ENCODE measurements around the gene TMEM256.

Gene TMEM256

GRCh38 chr17:7363311-7363710, 40.6 kb downstream of the TMEM256 start:
- FAIRE-seq: no peak
- TF ChIP-seq POLR2A (IDR thresholded peaks at IDR 0.05; ENCODE audit: low read depth, low read length): no peak

GRCh38 chr17:7361906-7362305, 42.0 kb downstream of the TMEM256 start:
- TF ChIP-seq TAF1 (IDR thresholded peaks at IDR 0.05; ENCODE audit: low read depth, low read length) (no peak), POLR2A (IDR thresholded peaks at IDR 0.05; ENCODE audit: low read depth, low read length) (no peak), PAX5 (IDR thresholded peaks at IDR 0.05; ENCODE audit: insufficient read depth, low read length, severe bottlenecking) (no peak), POU2F2 (IDR thresholded peaks at IDR 0.05; ENCODE audit: low read depth, low read length) (no peak), SPI1 (IDR thresholded peaks at IDR 0.05; ENCODE audit: low read depth, low read length) (no peak), POLR2AphosphoS5 (IDR thresholded peaks at IDR 0.05; ENCODE audit: low read depth, low read length) (no peak)
- FAIRE-seq: no peak
- no peak for DNase-seq (ENCODE audit: insufficient read length, low spot score)

More at GRCh38 chr17:7363311-7363710, 40.6 kb downstream of the TMEM256 start:
- no peak for DNase-seq (ENCODE audit: insufficient read length, low spot score)

- TF ChIP-seq POU2F2 (IDR thresholded peaks at IDR 0.05; ENCODE audit: low read depth, low read length): no peak
- TF ChIP-seq PAX5 (IDR thresholded peaks at IDR 0.05; ENCODE audit: insufficient read depth, low read length, severe bottlenecking): no peak
- TF ChIP-seq POLR2AphosphoS5 (IDR thresholded peaks at IDR 0.05; ENCODE audit: low read depth, low read length): no peak
- no peak for TF ChIP-seq POLR2A (IDR thresholded peaks at IDR 0.05; ENCODE audit: low read depth, low read length)
- TF ChIP-seq SPI1 (IDR thresholded peaks at IDR 0.05; ENCODE audit: low read depth, low read length): no peak
- no peak for TF ChIP-seq TAF1 (IDR thresholded peaks at IDR 0.05; ENCODE audit: low read depth, low read length)
- DNase-seq (ENCODE audit: insufficient read length, low spot score): no peak
- no peak for FAIRE-seq
Measured at GRCh38 chr17:7357381-7357780, 46.5 kb downstream of the TMEM256 start.

GRCh38 chr17:7356756-7357155, 47.1 kb downstream of the TMEM256 start:
- DNase-seq (ENCODE audit: insufficient read length, low spot score) (no peak), FAIRE-seq (no peak)
- TF ChIP-seq POU2F2 (IDR thresholded peaks at IDR 0.05; ENCODE audit: low read depth, low read length) (no peak), PAX5 (IDR thresholded peaks at IDR 0.05; ENCODE audit: insufficient read depth, low read length, severe bottlenecking) (no peak), TAF1 (IDR thresholded peaks at IDR 0.05; ENCODE audit: low read depth, low read length) (no peak), POLR2A (IDR thresholded peaks at IDR 0.05; ENCODE audit: low read depth, low read length) (no peak), SPI1 (IDR thresholded peaks at IDR 0.05; ENCODE audit: low read depth, low read length) (no peak), POLR2AphosphoS5 (IDR thresholded peaks at IDR 0.05; ENCODE audit: low read depth, low read length) (no peak)

GRCh38 chr17:7356072-7356549, 47.8 kb downstream of the TMEM256 start:
- DNase-seq (ENCODE audit: insufficient read length, low spot score) (peak; percentile 83), FAIRE-seq (peak; percentile 99)
- TF ChIP-seq SPI1 (IDR thresholded peaks at IDR 0.05; ENCODE audit: low read depth, low read length) (peak; percentile 5; the same call in 1 of the 2 replicates), POLR2AphosphoS5 (IDR thresholded peaks at IDR 0.05; ENCODE audit: low read depth, low read length) (no peak), POU2F2 (IDR thresholded peaks at IDR 0.05; ENCODE audit: low read depth, low read length) (no peak)

- DNase-seq (ENCODE audit: insufficient read length, low spot score): no peak
- no peak for FAIRE-seq
- TF ChIP-seq POU2F2 (IDR thresholded peaks at IDR 0.05; ENCODE audit: low read depth, low read length): no peak
- TF ChIP-seq PAX5 (IDR thresholded peaks at IDR 0.05; ENCODE audit: insufficient read depth, low read length, severe bottlenecking): no peak
- TF ChIP-seq SPI1 (IDR thresholded peaks at IDR 0.05; ENCODE audit: low read depth, low read length): no peak
- TF ChIP-seq POLR2AphosphoS5 (IDR thresholded peaks at IDR 0.05; ENCODE audit: low read depth, low read length): no peak
- no peak for TF ChIP-seq TAF1 (IDR thresholded peaks at IDR 0.05; ENCODE audit: low read depth, low read length)
- TF ChIP-seq POLR2A (IDR thresholded peaks at IDR 0.05; ENCODE audit: low read depth, low read length): no peak
Measured at GRCh38 chr17:7355573-7355972, 48.3 kb downstream of the TMEM256 start.

- DNase-seq (ENCODE audit: insufficient read length, low spot score) (no peak), FAIRE-seq (no peak)
- TF ChIP-seq POLR2A (IDR thresholded peaks at IDR 0.05; ENCODE audit: low read depth, low read length) (no peak), POU2F2 (IDR thresholded peaks at IDR 0.05; ENCODE audit: low read depth, low read length) (no peak), PAX5 (IDR thresholded peaks at IDR 0.05; ENCODE audit: insufficient read depth, low read length, severe bottlenecking) (no peak), POLR2AphosphoS5 (IDR thresholded peaks at IDR 0.05; ENCODE audit: low read depth, low read length) (no peak), TAF1 (IDR thresholded peaks at IDR 0.05; ENCODE audit: low read depth, low read length) (no peak), SPI1 (IDR thresholded peaks at IDR 0.05; ENCODE audit: low read depth, low read length) (no peak)
Measured at GRCh38 chr17:7355053-7355452, 48.8 kb downstream of the TMEM256 start, which contains the start of gene TMEM95. Gene TMEM95 (plus strand): TSS chr17:7355156. CDS start chr17:7355205, 49 bp downstream.

- DNase-seq (ENCODE audit: insufficient read length, low spot score) (no peak), FAIRE-seq (peak; percentile 78)
- TF ChIP-seq POU2F2 (IDR thresholded peaks at IDR 0.05; ENCODE audit: low read depth, low read length) (peak; percentile 56; the same call in 1 of the 2 replicates), TAF1 (IDR thresholded peaks at IDR 0.05; ENCODE audit: low read depth, low read length) (no peak)
Measured at GRCh38 chr17:7354262-7354843, 49.5 kb downstream of the TMEM256 start.

Data from GM12891 (cell line).